HepG2 (cell line): ENCODE data around the gene TPRN. TPM values are rescaled to one million over a fixed set of nuclear protein-coding genes. Genes with fewer than 3 reads are reported as not detected.

ENCODE experiments used
- ATAC-seq: fragments of 200-7000 bp; cut with Tn5 transposase; 3 replicates; pipeline ENCODE4 v1.9.1; 2020; ENCODE audit warnings: mild to moderate bottlenecking, moderate library complexity
- BruUV-seq: library from RNA; stranded (reverse); fragments of 400-500 nt; replicated peaks from 2 replicates; lab custom pipeline; 2021; lab: Mats Ljungman, UMichigan
- CTCF ChIA-PET: fragments of 300-600 bp; formaldehyde crosslinking; extraction: SDS; loops from one replicate; lab custom pipeline; 2021; ENCODE audit warnings: low total read pairs, inconsistent platforms, low intra/inter-chr PET ratio; lab: Yijun Ruan, JAX
- POLR2A ChIA-PET: fragments of 350-600 bp; sonication (Branson Sonifier 250); formaldehyde crosslinking; loops from one replicate; lab custom pipeline; 2020; ENCODE audit warnings: antibody characterized with exemption, inconsistent platforms; lab: Yijun Ruan, JAX
- DNase-seq: peaks from one replicate; pipeline ENCODE4 v3.0.0-alpha.2; 2015; ENCODE audit warnings: low spot score
- FAIRE-seq: peaks from 3 replicates; lab custom pipeline; 2011; peaks lifted over from hg19 to GRCh38; lab: Jason Lieb, UNC
- H2AFZ ChIP-seq: one replicate; pipeline ENCODE4 v1.6.1; 2011; ENCODE audit warnings: low read length, inconsistent platforms
- H3K27ac ChIP-seq: fragments of 300-600 bp; 3 replicates; pipeline ENCODE4 v1.8.0; 2011; ENCODE audit warnings: mixed run types, mild to moderate bottlenecking, mixed read lengths, low read length, inconsistent platforms; ENCODE audit not compliant: insufficient read depth; ENCODE audit errors: extremely low read length
- H3K27me3 ChIP-seq, 2 experiments: fragments of 200-600 bp in 1 of 2; 2 replicates in 1 of 2; 3 replicates in 1 of 2; pipeline versions ENCODE4 v1.6.0 to v1.8.0; 2011; ENCODE audit warnings: low read length in 2 of 2, mild to moderate bottlenecking in 2 of 2, moderate library complexity in 2 of 2, inconsistent platforms in 1 of 2; ENCODE audit not compliant: insufficient read depth in 2 of 2, control insufficient read depth in 1 of 2
- H3K36me3 ChIP-seq, 2 experiments: fragments of 200-600 bp in 1 of 2; replicated peaks in 1 of 2; 2 replicates in 1 of 2; 3 replicates in 1 of 2; pipeline versions ENCODE4 v1.5.1 to v1.8.0; 2011; ENCODE audit warnings: low read length in 2 of 2, inconsistent platforms in 1 of 2; ENCODE audit not compliant: insufficient read depth in 2 of 2, control insufficient read depth in 1 of 2
- H3K4me1 ChIP-seq: 2 replicates; pipeline ENCODE4 v1.5.1; 2012; ENCODE audit warnings: low read length, inconsistent platforms; ENCODE audit not compliant: insufficient read depth
- H3K4me2 ChIP-seq: 2 replicates; pipeline ENCODE4 v1.6.0; 2011; ENCODE audit warnings: low read depth, low read length, inconsistent platforms
- H3K4me3 ChIP-seq, 3 experiments: fragments of 200-600 bp in 1 of 3; sonication (generic), shearing (Covaris generic) in 1 of 3; replicated peaks in 1 of 3; 2 replicates each; pipeline ENCODE4 v1.5.1; 2011 to 2016; ENCODE audit warnings: low read length in 3 of 3, inconsistent platforms in 2 of 3, low read depth in 2 of 3, mild to moderate bottlenecking in 2 of 3, control low read depth in 1 of 3, mixed read lengths in 1 of 3; ENCODE audit not compliant: insufficient read depth in 1 of 3
- H3K79me2 ChIP-seq: one replicate; pipeline ENCODE4 v1.6.1; 2011; ENCODE audit warnings: low read length, inconsistent platforms; ENCODE audit not compliant: insufficient read depth
- H3K9ac ChIP-seq: 2 replicates; pipeline ENCODE4 v1.6.0; 2011; ENCODE audit warnings: mild to moderate bottlenecking, low read depth, low read length, inconsistent platforms; ENCODE audit not compliant: insufficient read depth
- H3K9me3 ChIP-seq: 2 replicates; pipeline ENCODE4 v1.5.1; 2012; ENCODE audit warnings: mild to moderate bottlenecking, low read length
- H4K20me1 ChIP-seq: 2 replicates; pipeline ENCODE4 v1.6.0; 2011; ENCODE audit warnings: inconsistent platforms, mild to moderate bottlenecking, low read length, moderate library complexity; ENCODE audit not compliant: insufficient read depth
- AGO2 ChIP-seq: fragments of 200-400 bp; formaldehyde crosslinking; optimal IDR thresholded peaks from 2 replicates; pipeline ENCODE3; 2017; ENCODE audit warnings: mild to moderate bottlenecking, low read depth, low read length, moderate library complexity
- ATF7-NPFF ChIP-seq: sonication (generic); formaldehyde crosslinking; IDR thresholded peaks from 2 replicates; pipeline ENCODE4 v1.8.1; 2023; ENCODE audit warnings: mild to moderate bottlenecking, low read depth, missing genetic modification reagents, moderate library complexity
- HIC2 ChIP-seq: sonication (generic); formaldehyde crosslinking; IDR thresholded peaks from 2 replicates; pipeline ENCODE4 v1.9.0; 2022; ENCODE audit warnings: low read depth, missing genetic modification reagents
- HNRNPL ChIP-seq: fragments of 200-400 bp; formaldehyde crosslinking; IDR thresholded peaks from 2 replicates; pipeline ENCODE4 v1.6.1; 2017; ENCODE audit warnings: mild to moderate bottlenecking, low read depth, low read length
- IKZF4 ChIP-seq: sonication (generic); formaldehyde crosslinking; IDR thresholded peaks from 2 replicates; pipeline ENCODE4 v1.5.1; 2020; ENCODE audit warnings: borderline replicate concordance, mild to moderate bottlenecking, low read depth, missing genetic modification reagents; ENCODE audit errors: not compliant biosample characterization
- JUN ChIP-seq: sonication (generic); formaldehyde crosslinking; IDR thresholded peaks from 2 replicates; pipeline ENCODE4 v1.4.0; 2020; ENCODE audit warnings: mild to moderate bottlenecking, missing genetic modification reagents
- KLF12 ChIP-seq: sonication (generic); formaldehyde crosslinking; IDR thresholded peaks from 2 replicates; pipeline ENCODE4 v1.4.0; 2020; ENCODE audit warnings: missing genetic modification reagents, borderline replicate concordance
- NFYC ChIP-seq: IDR thresholded peaks from 2 replicates; pipeline ENCODE4 v1.6.1; 2016; ENCODE audit warnings: missing genetic modification reagents, missing compliant biosample characterization
- NR2F2 ChIP-seq: IDR thresholded peaks from 2 replicates; pipeline ENCODE4 v1.6.1; 2012; ENCODE audit warnings: low read depth, inconsistent platforms, borderline replicate concordance
- PAF1 ChIP-seq: IDR thresholded peaks from 2 replicates; pipeline ENCODE4 v1.6.1; 2016; ENCODE audit warnings: missing genetic modification reagents, missing compliant biosample characterization
- PCBP2 ChIP-seq: fragments of 200-400 bp; formaldehyde crosslinking; optimal IDR thresholded peaks from 2 replicates; pipeline ENCODE3; 2018; ENCODE audit warnings: low read length, low read depth; ENCODE audit not compliant: poor library complexity, severe bottlenecking
- SRF ChIP-seq: IDR thresholded peaks from 2 replicates; pipeline ENCODE4 v1.6.1; 2011; ENCODE audit warnings: mild to moderate bottlenecking, low read depth, low read length, moderate library complexity
- ZEB1 ChIP-seq: IDR thresholded peaks from 2 replicates; pipeline ENCODE4 v1.6.1; 2012; ENCODE audit warnings: mild to moderate bottlenecking, low read depth, inconsistent platforms; ENCODE audit not compliant: insufficient replicate concordance
- ZFX ChIP-seq: sonication (generic); formaldehyde crosslinking; IDR thresholded peaks from 2 replicates; pipeline ENCODE4 v1.4.0; 2020; ENCODE audit warnings: mild to moderate bottlenecking, low read depth, missing genetic modification reagents, moderate library complexity
- ZFY ChIP-seq: sonication (generic); formaldehyde crosslinking; IDR thresholded peaks from 2 replicates; pipeline ENCODE4 v1.4.0; 2020; ENCODE audit warnings: missing genetic modification reagents
- ZNF138 ChIP-seq: sonication (generic); formaldehyde crosslinking; IDR thresholded peaks from 2 replicates; pipeline ENCODE4 v1.5.0; 2020; ENCODE audit warnings: mild to moderate bottlenecking, low read depth, missing genetic modification reagents
- ZNF30 ChIP-seq: sonication (generic); formaldehyde crosslinking; IDR thresholded peaks from 2 replicates; pipeline ENCODE4 v1.5.0; 2020; ENCODE audit warnings: mild to moderate bottlenecking, missing genetic modification reagents
- ZNF333 ChIP-seq: sonication (generic); formaldehyde crosslinking; IDR thresholded peaks from 2 replicates; pipeline ENCODE4 v1.4.0; 2020; ENCODE audit warnings: mild to moderate bottlenecking, missing genetic modification reagents, borderline replicate concordance
- ZNF605 ChIP-seq: sonication (generic); formaldehyde crosslinking; IDR thresholded peaks from 2 replicates; pipeline ENCODE4 v1.8.0; 2022; ENCODE audit warnings: mild to moderate bottlenecking, missing genetic modification reagents
- ZNF7 ChIP-seq: IDR thresholded peaks from 2 replicates; pipeline ENCODE4 v1.6.1; 2016; ENCODE audit warnings: missing biosample characterization, missing genetic modification reagents
- ZNF709 ChIP-seq: sonication (generic); formaldehyde crosslinking; IDR thresholded peaks from 2 replicates; pipeline ENCODE4 v1.5.0; 2020; ENCODE audit warnings: mild to moderate bottlenecking, missing genetic modification reagents
- WGBS: methylation state at CpG from one replicate; pipeline ENCODE4 v1.1.6; 2017; ENCODE audit warnings: low lambda C conversion rate; 5-methylcytosine and 5-hydroxymethylcytosine counted together
- in situ Hi-C: cut with HindIII; loops from 2 replicates; pipeline ENCODE4 v1.10.0; 2017; ENCODE audit warnings: low pct_unique_long_range_greater_than_20kb; ENCODE audit not compliant: extremely low pct_ligation_motif_present
- intact Hi-C: fragments of 100-400 bp; cut with micrococcal nuclease; formaldehyde crosslinking; loops from one replicate; pipeline ENCODE4 v1.10.0; 2022; ENCODE audit not compliant: unreplicated experiment
- polyA plus RNA-seq, 8 experiments: library from polyadenylated mRNA; depleted of rRNA in 3 of 8; stranded (reverse) in 7 of 8; unstranded in 1 of 8; fragments of >200 nt; fragmentation: Illumina TruSeq in 4 of 8; extraction: Trizol in 4 of 8; gene quantifications; 2 replicates each; pipeline versions ENCODE4 v1.2.1 to v1.2.3, GENCODE V29; 2011 to 2016; ENCODE audit warnings: low read depth in 4 of 8, missing spikeins in 1 of 8, mixed read lengths in 1 of 8; ENCODE audit not compliant: insufficient read depth in 1 of 8
- total RNA-seq, 5 experiments: library from RNA; depleted of rRNA; stranded (reverse); fragments of >200 nt; fragmentation: Illumina TruSeq; extraction: Trizol; gene quantifications; 2 replicates each; pipeline ENCODE4 v1.2.3, GENCODE V29; 2016; ENCODE audit warnings: low read depth in 1 of 5

Gene TPRN
- total and polyA plus RNA-seq, 2 of the 13 experiments (the other 11 are each of a cell fraction or from before 2014, with no cell fraction given), result 10.1 to 19.2 TPM

- TF ChIP-seq HIC2 (CRISPR knock-in tag) (0 out of 2 replicates have a peak, but pooled peaks have one; percentile 20), ATF7-NPFF (CRISPR knock-in tag) (0 out of 2 replicates have a peak, but pooled peaks have one; percentile 15), HNRNPL (peak; percentile 65), ZNF605 (CRISPR knock-in tag) (no peak), SRF (no peak), ZNF709 (CRISPR knock-in tag) (0 out of 2 replicates have a peak, but pooled peaks have one; percentile 38), AGO2 (peak; percentile 48), ZFX (CRISPR knock-in tag) (0 out of 2 replicates have a peak, but pooled peaks have one; percentile 3), KLF12 (CRISPR knock-in tag) (peak; percentile 74; the same call in 1 of the 2 replicates)
Observed at GRCh38 chr9:137198902-137199283, 1.6 kb downstream of the TPRN start (continued).

GRCh38 chr9:137198051-137198901 is 2.3 kb downstream of the TPRN start:
- Histone ChIP-seq H4K20me1 (no peaks in the 10 kb centered on the region; the same call in 1 of the 2 replicates), H3K27ac (peak overlapping the region; percentile 47), H3K4me2 (peak overlapping the region; percentile 90), H3K4me1 (peaks cover 68% of the 10 kb centered on the region), H3K27me3 (no peaks in the 10 kb centered on the region), H3K79me2 (peaks cover 57% of the 10 kb centered on the region), H3K9ac (peak overlapping the region; percentile 73), H3K9me3 (no peaks in the 10 kb centered on the region), H3K36me3 (no peaks in the 10 kb centered on the region; a peak in 1 of 5 replicates), H2AFZ (no peak overlapping the region), H3K4me3 (peak overlapping the region; percentile 71 to 75 (median 72))
- WGBS, result 10% methylated on average over 4 of the region's 19 CpGs
- POLR2A ChIA-PET, result interaction anchor here (0.8 to 3.0 kb wide), 11 partner anchors 9 to 80 kb away, joined by 3 to 47 read pairs (median 7); partner anchors contain the start of genes ANAPC2, RNF208, SSNA1 and TUBB4B
- no TSS peak for BruUV-seq
- in situ Hi-C loops (no loop called here), intact Hi-C loops (no loop called here)
- DNase-seq, result no peak
- ATAC-seq, result no peak; the same call in 2 of the 3 replicates
- CTCF ChIA-PET, result no interaction called here
- FAIRE-seq, result no peak
- TF ChIP-seq ZNF333 (CRISPR knock-in tag) (0 out of 2 replicates have a peak, but pooled peaks have one; percentile 4), ZNF30 (CRISPR knock-in tag) (no peak), ZNF138 (no peak), JUN (no peak), NFYC (0 out of 2 replicates have a peak, but pooled peaks have one; percentile 18), PAF1 (CRISPR knock-in tag) (no peak), ZFY (CRISPR knock-in tag) (no peak; the same call in 1 of the 2 replicates), IKZF4 (no peak), PCBP2 (no peak), ZNF7 (CRISPR knock-in tag) (no peak), NR2F2 (no peak), ZEB1 (peak; percentile 94)
